ENCODE results near the gene MYADML2.

Gene MYADML2

DNA sequence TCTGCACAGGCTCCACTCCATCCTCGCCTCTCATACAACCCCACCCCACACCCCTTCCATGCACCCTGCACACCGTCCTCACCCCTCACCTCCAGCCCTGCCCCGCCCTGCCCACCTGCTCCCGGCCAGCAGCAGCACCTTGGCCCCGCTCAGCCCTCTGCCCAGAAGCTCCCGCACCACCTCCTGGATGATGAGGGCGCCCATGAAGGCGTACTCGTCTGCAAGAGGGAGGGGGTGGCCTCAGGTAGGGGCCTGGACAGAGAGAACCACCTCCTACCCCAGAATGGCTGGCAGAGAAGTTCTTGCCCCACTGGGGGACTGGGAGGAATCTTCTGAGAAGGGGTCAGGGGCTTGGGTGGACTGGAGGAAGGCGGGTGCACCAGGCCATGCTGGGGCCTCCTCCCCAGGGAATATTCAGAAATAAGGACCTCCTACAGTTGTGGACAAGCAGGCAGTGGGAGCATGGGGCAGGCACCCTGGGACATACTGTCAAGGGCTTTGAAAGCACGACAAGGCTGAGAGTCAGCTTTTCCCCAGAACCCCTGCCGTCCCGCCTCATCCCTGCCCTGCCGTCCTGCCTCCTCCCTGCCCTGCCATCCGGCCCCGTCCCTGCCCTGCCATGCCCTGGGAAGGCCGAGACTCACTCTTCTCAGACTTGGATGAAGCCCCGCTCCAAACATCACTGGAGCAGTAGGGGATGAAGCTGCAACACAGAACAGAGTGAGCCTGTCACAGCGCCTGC is 10.8 kb upstream of the MYADML2 start:
- no peak overlapping the region for H3K4me2 ChIP-seq (ENCODE audit: low read length)
- no peaks in the 10 kb centered on the region for H3K4me1 ChIP-seq (ENCODE audit: low read length)
- H3K9ac ChIP-seq (ENCODE audit: low read length): no peak overlapping the region
- no peak overlapping the region for H3K27ac ChIP-seq (ENCODE audit: low read length)
- no peaks in the 10 kb centered on the region for H4K20me1 ChIP-seq (ENCODE audit: insufficient read depth, low read length)
- no peak overlapping the region for H3K4me3 ChIP-seq (ENCODE audit: low read length)
- TF ChIP-seq EZH2phosphoT487 (IDR thresholded peaks at IDR 0.05; ENCODE audit: low read depth): no peak
- TF ChIP-seq, protein P1, sequence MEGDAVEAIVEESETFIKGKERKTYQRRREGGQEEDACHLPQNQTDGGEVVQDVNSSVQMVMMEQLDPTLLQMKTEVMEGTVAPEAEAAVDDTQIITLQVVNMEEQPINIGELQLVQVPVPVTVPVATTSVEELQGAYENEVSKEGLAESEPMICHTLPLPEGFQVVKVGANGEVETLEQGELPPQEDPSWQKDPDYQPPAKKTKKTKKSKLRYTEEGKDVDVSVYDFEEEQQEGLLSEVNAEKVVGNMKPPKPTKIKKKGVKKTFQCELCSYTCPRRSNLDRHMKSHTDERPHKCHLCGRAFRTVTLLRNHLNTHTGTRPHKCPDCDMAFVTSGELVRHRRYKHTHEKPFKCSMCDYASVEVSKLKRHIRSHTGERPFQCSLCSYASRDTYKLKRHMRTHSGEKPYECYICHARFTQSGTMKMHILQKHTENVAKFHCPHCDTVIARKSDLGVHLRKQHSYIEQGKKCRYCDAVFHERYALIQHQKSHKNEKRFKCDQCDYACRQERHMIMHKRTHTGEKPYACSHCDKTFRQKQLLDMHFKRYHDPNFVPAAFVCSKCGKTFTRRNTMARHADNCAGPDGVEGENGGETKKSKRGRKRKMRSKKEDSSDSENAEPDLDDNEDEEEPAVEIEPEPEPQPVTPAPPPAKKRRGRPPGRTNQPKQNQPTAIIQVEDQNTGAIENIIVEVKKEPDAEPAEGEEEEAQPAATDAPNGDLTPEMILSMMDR (IDR thresholded peaks at IDR 0.05; ENCODE audit: low read depth, low read length): no peak
- H3K27me3 ChIP-seq (ENCODE audit: low read depth, low read length): no peaks in the 10 kb centered on the region
- H2AFZ ChIP-seq (ENCODE audit: low read depth, low read length): no peak overlapping the region
- no peaks in the 10 kb centered on the region for H3K79me2 ChIP-seq (ENCODE audit: low read length)
- no peaks in the 10 kb centered on the region for H3K9me3 ChIP-seq (ENCODE audit: insufficient read depth, low read length)
- H3K36me3 ChIP-seq (replicated peaks; ENCODE audit: low read depth, low read length): no peaks in the 10 kb centered on the region

DNA sequence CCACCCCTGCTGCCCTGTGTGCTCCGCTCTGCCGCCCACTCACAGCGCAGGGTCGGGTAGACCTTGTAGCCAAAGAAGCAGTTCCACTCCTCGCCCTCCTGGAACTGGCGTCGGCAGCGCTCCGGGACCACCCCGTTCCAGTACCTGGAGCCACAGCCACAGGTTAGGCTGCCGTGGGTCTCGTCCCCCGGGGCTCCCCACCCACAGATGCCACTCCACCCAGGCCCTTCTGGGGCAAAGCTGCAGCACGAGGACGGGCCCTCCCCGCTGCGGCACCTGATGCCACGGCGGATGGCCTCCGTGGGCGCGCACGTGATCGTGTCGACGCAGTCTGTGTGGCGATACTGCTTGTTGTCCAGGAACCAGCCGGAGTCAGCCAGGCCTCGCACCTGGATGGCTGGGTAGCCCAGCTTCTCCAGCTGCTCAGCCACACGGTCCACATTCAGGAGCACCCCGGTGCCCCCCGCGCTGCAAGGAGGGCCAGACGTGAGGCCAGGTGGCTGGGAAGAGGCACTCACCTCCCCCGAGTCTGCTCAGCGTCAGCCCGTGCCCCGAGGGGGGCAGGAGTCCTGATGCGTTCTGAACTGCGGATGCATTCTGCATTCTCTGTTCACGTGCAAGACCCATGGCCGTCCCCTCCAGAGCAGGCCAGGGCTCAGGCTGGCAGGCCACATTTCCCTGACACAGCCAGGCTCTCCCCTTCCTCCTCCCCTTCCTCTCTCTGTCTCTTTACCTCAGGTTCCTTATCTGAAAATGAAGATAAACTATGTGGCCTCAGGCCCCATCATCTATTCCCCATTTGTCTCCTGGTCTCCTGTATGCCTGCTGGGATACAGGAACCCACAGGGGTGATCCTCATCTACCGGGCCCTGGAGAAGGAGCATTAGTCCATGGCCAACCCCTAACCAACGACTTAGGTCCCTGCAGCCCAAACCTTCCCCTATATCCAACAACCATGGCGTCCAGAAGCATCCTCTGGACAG is 9.9 kb upstream of the MYADML2 start:
- Histone ChIP-seq H3K36me3 (replicated peaks; ENCODE audit: low read depth, low read length) (no peaks in the 10 kb centered on the region), H3K79me2 (ENCODE audit: low read length) (no peaks in the 10 kb centered on the region), H3K9ac (ENCODE audit: low read length) (no peak overlapping the region), H3K4me2 (ENCODE audit: low read length) (no peak overlapping the region), H3K27ac (ENCODE audit: low read length) (no peak overlapping the region), H3K4me3 (ENCODE audit: low read length) (no peak overlapping the region), H4K20me1 (ENCODE audit: insufficient read depth, low read length) (no peaks in the 10 kb centered on the region), H2AFZ (ENCODE audit: low read depth, low read length) (no peak overlapping the region), H3K9me3 (ENCODE audit: insufficient read depth, low read length) (no peaks in the 10 kb centered on the region), H3K27me3 (ENCODE audit: low read depth, low read length) (no peaks in the 10 kb centered on the region), H3K4me1 (ENCODE audit: low read length) (no peaks in the 10 kb centered on the region)
- TF ChIP-seq, protein P1 (IDR thresholded peaks at IDR 0.05; ENCODE audit: low read depth, low read length): no peak
- TF ChIP-seq EZH2phosphoT487 (IDR thresholded peaks at IDR 0.05; ENCODE audit: low read depth): no peak

DNA sequence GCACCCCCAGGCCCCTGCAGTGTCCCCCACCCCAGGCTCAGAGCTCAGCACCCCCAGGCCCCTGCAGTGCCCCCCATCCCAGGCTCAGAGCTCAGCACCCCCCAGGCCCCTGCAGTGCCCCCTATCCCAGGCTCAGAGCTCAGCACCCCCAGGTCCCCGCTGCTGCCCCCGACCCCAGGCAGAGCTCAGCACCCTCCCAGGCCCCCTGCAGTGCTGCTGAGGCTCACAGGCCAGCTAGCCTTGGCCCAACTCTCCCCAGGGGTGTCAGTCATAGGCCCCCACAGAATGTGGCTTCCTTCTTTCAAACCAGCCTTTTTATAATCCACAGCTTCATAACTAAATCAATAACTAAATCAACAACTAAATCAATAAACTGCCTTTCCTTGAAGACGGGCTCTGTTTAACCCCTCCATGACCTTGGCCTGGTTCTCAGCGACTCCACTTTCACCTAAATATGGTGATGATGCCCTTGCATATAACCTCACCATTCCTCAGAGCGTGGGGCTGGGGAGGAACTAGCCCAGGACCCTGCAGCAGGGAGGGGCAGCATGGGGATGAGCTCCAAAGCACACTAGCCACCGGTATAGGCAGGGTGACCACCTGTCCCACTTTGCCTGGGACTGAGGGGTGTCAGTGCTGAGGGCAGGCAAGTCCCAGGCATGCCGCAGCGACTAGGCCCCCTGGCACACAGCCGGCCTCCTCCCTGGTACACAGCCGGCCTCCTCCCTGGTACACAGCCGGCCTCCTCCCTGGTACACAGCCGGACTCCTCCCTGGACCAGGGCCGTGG is 8.9 kb upstream of the MYADML2 start:
- Histone ChIP-seq H3K9ac (ENCODE audit: low read length) (no peak overlapping the region), H3K9me3 (ENCODE audit: insufficient read depth, low read length) (no peaks in the 10 kb centered on the region), H3K4me2 (ENCODE audit: low read length) (no peak overlapping the region), H3K27ac (ENCODE audit: low read length) (no peak overlapping the region), H3K4me1 (ENCODE audit: low read length) (no peaks in the 10 kb centered on the region), H3K36me3 (replicated peaks; ENCODE audit: low read depth, low read length) (no peaks in the 10 kb centered on the region), H2AFZ (ENCODE audit: low read depth, low read length) (no peak overlapping the region), H4K20me1 (ENCODE audit: insufficient read depth, low read length) (no peaks in the 10 kb centered on the region), H3K79me2 (ENCODE audit: low read length) (no peaks in the 10 kb centered on the region), H3K4me3 (ENCODE audit: low read length) (no peak overlapping the region), H3K27me3 (ENCODE audit: low read depth, low read length) (no peaks in the 10 kb centered on the region)
- TF ChIP-seq EZH2phosphoT487 (IDR thresholded peaks at IDR 0.05; ENCODE audit: low read depth): no peak
- TF ChIP-seq, protein P1 (IDR thresholded peaks at IDR 0.05; ENCODE audit: low read depth, low read length): no peak
